Measurements from ENCODE around the gene USP11. TPM values are rescaled to one million over a fixed set of nuclear protein-coding genes. Genes with fewer than 3 reads are reported as not detected.

Gene USP11
- total and polyA plus RNA-seq, 2 experiments from 2014 or later: 64.2 to 65.1 TPM

DNA sequence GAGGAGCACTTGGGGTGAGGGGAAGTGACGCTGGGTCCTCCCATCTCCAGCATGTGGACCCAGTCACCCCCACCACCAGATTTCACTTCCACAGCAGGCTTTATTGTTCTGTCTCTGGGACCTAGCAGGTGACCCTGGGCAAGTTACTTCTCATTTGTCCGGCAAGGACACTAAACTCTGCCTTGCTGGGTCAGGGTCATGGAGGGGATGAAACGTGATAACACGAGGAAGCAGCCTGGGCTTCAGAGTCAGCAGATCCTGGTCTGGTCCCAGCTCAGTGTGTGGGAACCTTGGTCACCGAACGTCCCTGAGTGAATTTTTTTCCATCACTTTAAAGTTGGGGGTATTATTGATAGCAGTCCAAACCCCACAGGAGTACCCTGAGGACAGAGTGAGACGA is 35.3 kb upstream of the USP11 start (continued):
- TF ChIP-seq ZNF114 (CRISPR knock-in tag; IDR thresholded peaks at IDR 0.05) (no peak), JUNB (IDR thresholded peaks at IDR 0.05; ENCODE audit: unreplicated experiment) (no peak), REST (IDR thresholded peaks at IDR 0.05; ENCODE audit: unreplicated experiment) (no peak), STAT1 (IDR thresholded peaks at IDR 0.05; ENCODE audit: unreplicated experiment) (no peak), ETS1 (IDR thresholded peaks at IDR 0.05) (no peak)

- H3K36me3 ChIP-seq (ENCODE audit: insufficient read depth): peaks cover 19% of the 10 kb centered on the region
- H3F3A ChIP-seq (replicated peaks; ENCODE audit: low read depth): no peaks in the 10 kb centered on the region
- peaks cover 22% of the 10 kb centered on the region for H3K4me1 ChIP-seq (ENCODE audit: insufficient read depth)
- no peaks in the 10 kb centered on the region for H3K9me2 ChIP-seq (ENCODE audit: insufficient read depth)
- peaks cover 42% of the 10 kb centered on the region for H3K4me1 Mint-ChIP-seq
- peak; percentile 14 for ATAC-seq
- peak overlapping the region; percentile 84 for H3K27ac ChIP-seq (ENCODE audit: low read depth)
- peak overlapping the region; percentile 69; the same call in 1 of the 2 replicates for H3K4me2 ChIP-seq
- peaks cover 44% of the 10 kb centered on the region for H3K79me2 ChIP-seq (replicated peaks; ENCODE audit: insufficient read depth)
- peak overlapping the region; percentile 30 for H3K4me3 Mint-ChIP-seq
- H2AFZ ChIP-seq: no peak overlapping the region
- H3K36me3 Mint-ChIP-seq (ENCODE audit: low read depth): peaks cover 86% of the 10 kb centered on the region
- peaks cover 26% of the 10 kb centered on the region for H3K27me3 Mint-ChIP-seq (ENCODE audit: insufficient read depth, low read depth, poor library complexity)
- H4K20me1 ChIP-seq (replicated peaks; ENCODE audit: insufficient read depth): peaks cover 8% of the 10 kb centered on the region
- H3K27ac Mint-ChIP-seq: peak overlapping the region; percentile 74; the same call in 1 of the 2 replicates
- peak; percentile 66 for DNase-seq (ENCODE audit: low spot score)
- H3K27me3 ChIP-seq (ENCODE audit: insufficient read depth): no peaks in the 10 kb centered on the region
- peak overlapping the region; percentile 82; the same call in 1 of the 2 replicates for H3K4me3 ChIP-seq
- no peak for TF ChIP-seq JUNB (IDR thresholded peaks at IDR 0.05; ENCODE audit: unreplicated experiment)
- TF ChIP-seq STAT1 (IDR thresholded peaks at IDR 0.05; ENCODE audit: unreplicated experiment): no peak
- TF ChIP-seq POLR2AphosphoS5 (IDR thresholded peaks at IDR 0.05; ENCODE audit: low read depth): no peak
- TF ChIP-seq EZH2phosphoT487 (IDR thresholded peaks at IDR 0.05; ENCODE audit: unreplicated experiment): no peak
- no peak for TF ChIP-seq CREB1 (CRISPR knock-in tag; IDR thresholded peaks at IDR 0.05; ENCODE audit: low read depth)
- no peak for TF ChIP-seq ETS1 (IDR thresholded peaks at IDR 0.05)
- TF ChIP-seq, protein P1, sequence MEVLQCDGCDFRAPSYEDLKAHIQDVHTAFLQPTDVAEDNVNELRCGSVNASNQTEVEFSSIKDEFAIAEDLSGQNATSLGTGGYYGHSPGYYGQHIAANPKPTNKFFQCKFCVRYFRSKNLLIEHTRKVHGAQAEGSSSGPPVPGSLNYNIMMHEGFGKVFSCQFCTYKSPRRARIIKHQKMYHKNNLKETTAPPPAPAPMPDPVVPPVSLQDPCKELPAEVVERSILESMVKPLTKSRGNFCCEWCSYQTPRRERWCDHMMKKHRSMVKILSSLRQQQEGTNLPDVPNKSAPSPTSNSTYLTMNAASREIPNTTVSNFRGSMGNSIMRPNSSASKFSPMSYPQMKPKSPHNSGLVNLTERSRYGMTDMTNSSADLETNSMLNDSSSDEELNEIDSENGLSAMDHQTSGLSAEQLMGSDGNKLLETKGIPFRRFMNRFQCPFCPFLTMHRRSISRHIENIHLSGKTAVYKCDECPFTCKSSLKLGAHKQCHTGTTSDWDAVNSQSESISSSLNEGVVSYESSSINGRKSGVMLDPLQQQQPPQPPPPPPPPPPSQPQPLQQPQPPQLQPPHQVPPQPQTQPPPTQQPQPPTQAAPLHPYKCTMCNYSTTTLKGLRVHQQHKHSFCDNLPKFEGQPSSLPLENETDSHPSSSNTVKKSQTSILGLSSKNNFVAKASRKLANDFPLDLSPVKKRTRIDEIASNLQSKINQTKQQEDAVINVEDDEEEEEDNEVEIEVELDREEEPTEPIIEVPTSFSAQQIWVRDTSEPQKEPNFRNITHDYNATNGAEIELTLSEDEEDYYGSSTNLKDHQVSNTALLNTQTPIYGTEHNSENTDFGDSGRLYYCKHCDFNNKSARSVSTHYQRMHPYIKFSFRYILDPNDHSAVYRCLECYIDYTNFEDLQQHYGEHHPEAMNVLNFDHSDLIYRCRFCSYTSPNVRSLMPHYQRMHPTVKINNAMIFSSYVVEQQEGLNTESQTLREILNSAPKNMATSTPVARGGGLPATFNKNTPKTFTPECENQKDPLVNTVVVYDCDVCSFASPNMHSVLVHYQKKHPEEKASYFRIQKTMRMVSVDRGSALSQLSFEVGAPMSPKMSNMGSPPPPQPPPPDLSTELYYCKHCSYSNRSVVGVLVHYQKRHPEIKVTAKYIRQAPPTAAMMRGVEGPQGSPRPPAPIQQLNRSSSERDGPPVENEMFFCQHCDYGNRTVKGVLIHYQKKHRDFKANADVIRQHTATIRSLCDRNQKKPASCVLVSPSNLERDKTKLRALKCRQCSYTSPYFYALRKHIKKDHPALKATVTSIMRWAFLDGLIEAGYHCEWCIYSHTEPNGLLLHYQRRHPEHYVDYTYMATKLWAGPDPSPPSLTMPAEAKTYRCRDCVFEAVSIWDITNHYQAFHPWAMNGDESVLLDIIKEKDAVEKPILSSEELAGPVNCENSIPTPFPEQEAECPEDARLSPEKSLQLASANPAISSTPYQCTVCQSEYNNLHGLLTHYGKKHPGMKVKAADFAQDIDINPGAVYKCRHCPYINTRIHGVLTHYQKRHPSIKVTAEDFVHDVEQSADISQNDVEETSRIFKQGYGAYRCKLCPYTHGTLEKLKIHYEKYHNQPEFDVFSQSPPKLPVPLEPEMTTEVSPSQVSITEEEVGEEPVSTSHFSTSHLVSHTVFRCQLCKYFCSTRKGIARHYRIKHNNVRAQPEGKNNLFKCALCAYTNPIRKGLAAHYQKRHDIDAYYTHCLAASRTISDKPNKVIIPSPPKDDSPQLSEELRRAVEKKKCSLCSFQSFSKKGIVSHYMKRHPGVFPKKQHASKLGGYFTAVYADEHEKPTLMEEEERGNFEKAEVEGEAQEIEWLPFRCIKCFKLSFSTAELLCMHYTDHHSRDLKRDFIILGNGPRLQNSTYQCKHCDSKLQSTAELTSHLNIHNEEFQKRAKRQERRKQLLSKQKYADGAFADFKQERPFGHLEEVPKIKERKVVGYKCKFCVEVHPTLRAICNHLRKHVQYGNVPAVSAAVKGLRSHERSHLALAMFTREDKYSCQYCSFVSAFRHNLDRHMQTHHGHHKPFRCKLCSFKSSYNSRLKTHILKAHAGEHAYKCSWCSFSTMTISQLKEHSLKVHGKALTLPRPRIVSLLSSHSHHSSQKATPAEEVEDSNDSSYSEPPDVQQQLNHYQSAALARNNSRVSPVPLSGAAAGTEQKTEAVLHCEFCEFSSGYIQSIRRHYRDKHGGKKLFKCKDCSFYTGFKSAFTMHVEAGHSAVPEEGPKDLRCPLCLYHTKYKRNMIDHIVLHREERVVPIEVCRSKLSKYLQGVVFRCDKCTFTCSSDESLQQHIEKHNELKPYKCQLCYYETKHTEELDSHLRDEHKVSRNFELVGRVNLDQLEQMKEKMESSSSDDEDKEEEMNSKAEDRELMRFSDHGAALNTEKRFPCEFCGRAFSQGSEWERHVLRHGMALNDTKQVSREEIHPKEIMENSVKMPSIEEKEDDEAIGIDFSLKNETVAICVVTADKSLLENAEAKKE (CRISPR knock-in tag; IDR thresholded peaks at IDR 0.05): no peak
- H3K9me3 Mint-ChIP-seq: no peaks in the 10 kb centered on the region
These were observed 34.7 kb upstream of the USP11 start for GRCh38 chrX:47198026-47198686.
